ENCODE data around the gene SYT12.

DNA sequence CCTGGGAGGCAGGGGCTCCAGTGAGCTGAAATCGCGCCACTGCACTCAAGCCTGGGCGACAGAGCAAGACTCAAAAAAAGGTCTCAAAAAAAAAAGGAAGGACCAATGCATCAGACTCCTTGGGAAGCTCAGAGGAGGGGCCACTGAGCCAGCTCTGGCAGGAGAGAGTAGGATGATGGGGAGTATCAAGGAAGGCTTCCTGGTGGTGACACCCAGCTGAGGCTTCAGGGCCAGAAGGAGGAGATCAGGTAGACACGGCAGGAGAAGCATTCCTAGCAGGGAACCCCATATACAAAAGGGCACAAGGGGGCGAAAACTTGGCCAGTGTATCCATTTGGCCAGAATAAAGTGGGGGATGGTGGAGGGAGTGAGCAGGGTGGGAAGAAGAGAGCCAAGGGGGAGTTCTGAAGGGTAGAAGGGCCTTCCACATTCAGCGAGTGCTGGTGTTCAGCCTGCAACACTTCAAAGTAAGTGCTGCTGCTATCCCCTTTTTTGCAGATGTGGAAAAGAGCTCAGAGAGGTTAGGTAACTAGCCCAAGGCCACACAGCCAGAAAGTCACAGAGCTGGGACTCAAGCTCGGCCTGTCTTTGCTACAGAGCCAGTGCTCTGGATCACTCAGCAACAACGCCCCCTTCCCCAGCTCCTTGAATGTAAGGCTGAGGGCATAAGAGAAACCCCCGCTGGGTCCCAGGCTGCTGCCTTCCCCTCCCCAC lies 28.4 kb downstream of the SYT12 start:
- TF ChIP-seq, protein P1, sequence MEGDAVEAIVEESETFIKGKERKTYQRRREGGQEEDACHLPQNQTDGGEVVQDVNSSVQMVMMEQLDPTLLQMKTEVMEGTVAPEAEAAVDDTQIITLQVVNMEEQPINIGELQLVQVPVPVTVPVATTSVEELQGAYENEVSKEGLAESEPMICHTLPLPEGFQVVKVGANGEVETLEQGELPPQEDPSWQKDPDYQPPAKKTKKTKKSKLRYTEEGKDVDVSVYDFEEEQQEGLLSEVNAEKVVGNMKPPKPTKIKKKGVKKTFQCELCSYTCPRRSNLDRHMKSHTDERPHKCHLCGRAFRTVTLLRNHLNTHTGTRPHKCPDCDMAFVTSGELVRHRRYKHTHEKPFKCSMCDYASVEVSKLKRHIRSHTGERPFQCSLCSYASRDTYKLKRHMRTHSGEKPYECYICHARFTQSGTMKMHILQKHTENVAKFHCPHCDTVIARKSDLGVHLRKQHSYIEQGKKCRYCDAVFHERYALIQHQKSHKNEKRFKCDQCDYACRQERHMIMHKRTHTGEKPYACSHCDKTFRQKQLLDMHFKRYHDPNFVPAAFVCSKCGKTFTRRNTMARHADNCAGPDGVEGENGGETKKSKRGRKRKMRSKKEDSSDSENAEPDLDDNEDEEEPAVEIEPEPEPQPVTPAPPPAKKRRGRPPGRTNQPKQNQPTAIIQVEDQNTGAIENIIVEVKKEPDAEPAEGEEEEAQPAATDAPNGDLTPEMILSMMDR (IDR thresholded peaks at IDR 0.05; ENCODE audit: low read depth, low read length, poor library complexity, severe bottlenecking) = no peak
- TF ChIP-seq EZH2phosphoT487 (IDR thresholded peaks at IDR 0.05; ENCODE audit: borderline replicate concordance, low read length) = no peak
